OCI-LY3 (cell line): ENCODE results near the gene RNF220.

ENCODE experiments used
- EZH2phosphoT487 ChIP-seq: fragments of 200-600 bp; shearing (Covaris generic); IDR thresholded peaks from 2 replicates; pipeline ENCODE4 v1.6.1; 2018; ENCODE audit warnings: antibody characterized with exemption, mixed run types, low read depth
- TF ChIP-seq, protein P1 (sequence below): fragments of 200-600, 300-600 bp; sonication (generic); IDR thresholded peaks from 2 replicates; pipeline ENCODE4 v1.5.1; 2014; ENCODE audit warnings: antibody characterized with exemption, low read length, low read depth

DNA sequence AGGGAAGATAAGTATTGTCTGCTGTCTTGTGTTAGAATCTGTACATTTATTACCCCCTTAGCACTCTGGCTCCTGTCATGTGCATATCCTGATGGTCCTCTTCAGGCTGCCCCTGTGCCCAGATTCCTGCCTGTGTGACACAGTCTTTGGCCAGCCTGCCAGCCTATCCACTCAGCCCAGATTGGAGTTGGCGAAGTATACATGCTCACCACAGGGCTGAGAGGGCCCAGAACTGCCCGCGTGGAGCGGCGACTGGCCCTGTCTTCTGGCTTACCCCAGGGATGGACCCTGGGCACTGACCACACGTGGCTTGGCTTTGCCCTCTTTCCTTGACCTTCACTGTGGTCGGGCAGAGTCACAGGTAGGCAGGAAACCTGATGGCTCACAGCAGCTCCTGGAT, 11.4 kb downstream of the RNF220 start:
- TF ChIP-seq, protein P1, sequence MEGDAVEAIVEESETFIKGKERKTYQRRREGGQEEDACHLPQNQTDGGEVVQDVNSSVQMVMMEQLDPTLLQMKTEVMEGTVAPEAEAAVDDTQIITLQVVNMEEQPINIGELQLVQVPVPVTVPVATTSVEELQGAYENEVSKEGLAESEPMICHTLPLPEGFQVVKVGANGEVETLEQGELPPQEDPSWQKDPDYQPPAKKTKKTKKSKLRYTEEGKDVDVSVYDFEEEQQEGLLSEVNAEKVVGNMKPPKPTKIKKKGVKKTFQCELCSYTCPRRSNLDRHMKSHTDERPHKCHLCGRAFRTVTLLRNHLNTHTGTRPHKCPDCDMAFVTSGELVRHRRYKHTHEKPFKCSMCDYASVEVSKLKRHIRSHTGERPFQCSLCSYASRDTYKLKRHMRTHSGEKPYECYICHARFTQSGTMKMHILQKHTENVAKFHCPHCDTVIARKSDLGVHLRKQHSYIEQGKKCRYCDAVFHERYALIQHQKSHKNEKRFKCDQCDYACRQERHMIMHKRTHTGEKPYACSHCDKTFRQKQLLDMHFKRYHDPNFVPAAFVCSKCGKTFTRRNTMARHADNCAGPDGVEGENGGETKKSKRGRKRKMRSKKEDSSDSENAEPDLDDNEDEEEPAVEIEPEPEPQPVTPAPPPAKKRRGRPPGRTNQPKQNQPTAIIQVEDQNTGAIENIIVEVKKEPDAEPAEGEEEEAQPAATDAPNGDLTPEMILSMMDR: no peak
- TF ChIP-seq EZH2phosphoT487: no peak
